KMS-11 (cell line): Measurements from ENCODE around the gene PRSS12.
"Not testable (repeated sequence)": the region's sequence is repeated elsewhere in the genome, so short reads cannot be mapped to it uniquely, and the experiment has no call there.

Experiments used
- H2AFZ ChIP-seq: fragments of 200-600 bp; sonication (generic); 2 replicates; pipeline ENCODE4 v1.6.1; 2016; ENCODE audit warnings: antibody characterized with exemption, mixed run types, low read depth
- H3K27ac ChIP-seq: fragments of 200-600 bp; sonication (generic); 2 replicates; pipeline ENCODE4 v1.6.1; 2016; ENCODE audit warnings: mild to moderate bottlenecking, mixed run types
- H3K27me3 ChIP-seq: fragments of 200-600 bp; sonication (generic); 2 replicates; pipeline ENCODE4 v1.6.1; 2017; ENCODE audit warnings: mild to moderate bottlenecking, low read depth, mixed run types, moderate library complexity; ENCODE audit not compliant: insufficient read depth
- H3K36me3 ChIP-seq: fragments of 200-600 bp; sonication (generic); 2 replicates; pipeline ENCODE4 v1.6.1; 2017; ENCODE audit warnings: mild to moderate bottlenecking, mixed run types; ENCODE audit not compliant: insufficient read depth
- H3K4me1 ChIP-seq: fragments of 200-600 bp; sonication (generic); 2 replicates; pipeline ENCODE4 v1.6.1; 2016; ENCODE audit warnings: mild to moderate bottlenecking, low read depth, mixed run types; ENCODE audit not compliant: poor library complexity, severe bottlenecking
- H3K4me2 ChIP-seq: fragments of 200-600 bp; sonication (generic); 2 replicates; pipeline ENCODE4 v1.7.0; 2016; ENCODE audit warnings: mild to moderate bottlenecking, mixed run types
- H3K4me3 ChIP-seq: fragments of 200-600 bp; sonication (generic); IDR thresholded peaks from 2 replicates; pipeline ENCODE4 v1.6.1; 2017; ENCODE audit warnings: low read depth, low read length, mixed read lengths; ENCODE audit not compliant: insufficient read depth
- H3K79me2 ChIP-seq: fragments of 200-600 bp; sonication (generic); 2 replicates; pipeline ENCODE4 v1.6.1; 2016; ENCODE audit warnings: low read depth, mixed run types; ENCODE audit not compliant: insufficient read depth
- H3K9ac ChIP-seq: fragments of 200-600 bp; sonication (generic); 2 replicates; pipeline ENCODE4 v1.6.1; 2016; ENCODE audit warnings: mild to moderate bottlenecking, mixed run types
- H4K20me1 ChIP-seq: fragments of 200-600 bp; sonication (generic); 2 replicates; pipeline ENCODE4 v1.6.1; 2016; ENCODE audit warnings: mild to moderate bottlenecking, mixed run types; ENCODE audit not compliant: insufficient read depth
- TF ChIP-seq, protein P1 (sequence below): fragments of 200-600 bp; sonication (generic); conservative IDR thresholded peaks from 2 replicates; pipeline ENCODE4 v1.6.1; 2017; ENCODE audit warnings: low read depth, mild to moderate bottlenecking, antibody characterized with exemption, low read length, moderate library complexity, mixed read lengths

PRSS12 gene

GRCh38 chr4:118270492-118270891, 82.3 kb downstream of the PRSS12 start:
- no peak overlapping the region for H3K4me2 ChIP-seq
- no peak overlapping the region for H3K9ac ChIP-seq
- no peaks in the 10 kb centered on the region for H3K27me3 ChIP-seq
- H3K36me3 ChIP-seq: no peaks in the 10 kb centered on the region
- no peak overlapping the region for H2AFZ ChIP-seq
- H3K4me1 ChIP-seq: no peaks in the 10 kb centered on the region
- no peak overlapping the region for H3K4me3 ChIP-seq
- H3K27ac ChIP-seq: no peak overlapping the region
- H3K79me2 ChIP-seq: no peaks in the 10 kb centered on the region
- no peaks in the 10 kb centered on the region for H4K20me1 ChIP-seq
- TF ChIP-seq, protein P1, sequence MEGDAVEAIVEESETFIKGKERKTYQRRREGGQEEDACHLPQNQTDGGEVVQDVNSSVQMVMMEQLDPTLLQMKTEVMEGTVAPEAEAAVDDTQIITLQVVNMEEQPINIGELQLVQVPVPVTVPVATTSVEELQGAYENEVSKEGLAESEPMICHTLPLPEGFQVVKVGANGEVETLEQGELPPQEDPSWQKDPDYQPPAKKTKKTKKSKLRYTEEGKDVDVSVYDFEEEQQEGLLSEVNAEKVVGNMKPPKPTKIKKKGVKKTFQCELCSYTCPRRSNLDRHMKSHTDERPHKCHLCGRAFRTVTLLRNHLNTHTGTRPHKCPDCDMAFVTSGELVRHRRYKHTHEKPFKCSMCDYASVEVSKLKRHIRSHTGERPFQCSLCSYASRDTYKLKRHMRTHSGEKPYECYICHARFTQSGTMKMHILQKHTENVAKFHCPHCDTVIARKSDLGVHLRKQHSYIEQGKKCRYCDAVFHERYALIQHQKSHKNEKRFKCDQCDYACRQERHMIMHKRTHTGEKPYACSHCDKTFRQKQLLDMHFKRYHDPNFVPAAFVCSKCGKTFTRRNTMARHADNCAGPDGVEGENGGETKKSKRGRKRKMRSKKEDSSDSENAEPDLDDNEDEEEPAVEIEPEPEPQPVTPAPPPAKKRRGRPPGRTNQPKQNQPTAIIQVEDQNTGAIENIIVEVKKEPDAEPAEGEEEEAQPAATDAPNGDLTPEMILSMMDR: peak; percentile 88

- no peak overlapping the region for H3K27ac ChIP-seq
- H3K4me3 ChIP-seq: no peak overlapping the region
- no peaks in the 10 kb centered on the region for H4K20me1 ChIP-seq
- no peaks in the 10 kb centered on the region for H3K36me3 ChIP-seq
- TF ChIP-seq, protein P1: no peak
- no peaks in the 10 kb centered on the region for H3K27me3 ChIP-seq
- no peak overlapping the region for H3K9ac ChIP-seq
- no peak overlapping the region for H3K4me2 ChIP-seq
- H3K4me1 ChIP-seq: no peaks in the 10 kb centered on the region
- H2AFZ ChIP-seq: no peak overlapping the region
- no peaks in the 10 kb centered on the region for H3K79me2 ChIP-seq
Observed at GRCh38 chr4:118268780-118269179, 84.0 kb downstream of the PRSS12 start.

DNA sequence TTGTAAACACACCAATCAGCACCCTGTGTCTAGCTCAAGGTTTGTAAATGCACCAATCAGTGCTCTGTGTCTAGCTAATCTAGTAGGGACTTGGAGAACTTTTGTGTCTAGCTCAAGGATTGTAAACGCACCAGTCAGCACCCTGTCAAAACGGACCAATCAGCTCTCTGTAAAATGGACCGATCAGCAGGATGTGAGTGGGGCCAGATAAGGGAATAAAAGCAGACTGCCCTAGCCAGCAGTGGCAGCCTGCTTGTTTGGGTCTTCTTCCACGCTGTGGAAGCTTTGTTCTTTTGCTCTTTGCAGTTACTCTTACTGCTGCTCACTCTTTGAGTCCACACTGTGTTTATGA, 86.7 kb downstream of the PRSS12 start:
- not testable (repeated sequence) for H2AFZ ChIP-seq, H3K27ac ChIP-seq, H4K20me1 ChIP-seq, H3K4me2 ChIP-seq, H3K36me3 ChIP-seq, H3K27me3 ChIP-seq, H3K4me1 ChIP-seq, H3K79me2 ChIP-seq, H3K4me3 ChIP-seq, H3K9ac ChIP-seq

- H3K4me2 ChIP-seq: no peak overlapping the region
- no peak overlapping the region for H3K4me3 ChIP-seq
Observed at GRCh38 chr4:118265312-118266144, 87.3 kb downstream of the PRSS12 start.

DNA sequence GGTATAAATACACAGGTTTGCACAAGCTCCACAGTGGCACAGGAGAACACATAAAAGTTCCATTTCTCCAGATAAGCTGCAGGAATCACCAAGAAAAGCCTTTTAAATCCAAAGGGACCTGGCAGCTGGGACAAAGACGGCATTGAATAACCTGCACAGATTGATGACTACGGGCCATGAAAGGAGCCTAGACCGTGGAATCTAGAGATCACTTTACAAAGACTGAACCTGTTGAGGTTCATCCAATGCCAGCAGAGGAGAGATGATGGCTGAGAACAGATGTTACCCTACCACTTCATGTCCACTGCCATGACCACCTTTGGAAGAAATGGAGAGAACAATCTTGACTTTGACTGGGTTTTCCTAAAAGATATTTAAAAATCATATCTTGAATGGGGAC, 88.7 kb downstream of the PRSS12 start:
- Histone ChIP-seq H3K27ac (no peak overlapping the region), H3K4me1 (no peaks in the 10 kb centered on the region), H3K4me2 (no peak overlapping the region), H3K36me3 (no peaks in the 10 kb centered on the region), H2AFZ (no peak overlapping the region), H4K20me1 (no peaks in the 10 kb centered on the region), H3K9ac (no peak overlapping the region), H3K4me3 (no peak overlapping the region), H3K27me3 (no peaks in the 10 kb centered on the region), H3K79me2 (no peaks in the 10 kb centered on the region)
- TF ChIP-seq, protein P1: no peak

More at GRCh38 chr4:118265312-118266144, 87.3 kb downstream of the PRSS12 start:
- TF ChIP-seq, protein P1: no peak
- H4K20me1 ChIP-seq: no peaks in the 10 kb centered on the region
- no peaks in the 10 kb centered on the region for H3K79me2 ChIP-seq
- no peak overlapping the region for H3K27ac ChIP-seq
- no peaks in the 10 kb centered on the region for H3K36me3 ChIP-seq
- H2AFZ ChIP-seq: no peak overlapping the region
- H3K27me3 ChIP-seq: no peaks in the 10 kb centered on the region
- no peak overlapping the region for H3K9ac ChIP-seq
- H3K4me1 ChIP-seq: no peaks in the 10 kb centered on the region
